K562 (cell line): ENCODE data around the gene MMP24. TPM values are rescaled to one million over a fixed set of nuclear protein-coding genes. Genes with fewer than 3 reads are reported as not detected.

Experiments used
- C11orf30 ChIP-seq: fragments of 450-650 bp; IDR thresholded peaks from 2 replicates; pipeline ENCODE4 v1.6.1; 2016; ENCODE audit warnings: low read depth, mild to moderate bottlenecking
- CCNT2 ChIP-seq: IDR thresholded peaks from 2 replicates; pipeline ENCODE4 v1.6.1; 2011; ENCODE audit warnings: borderline replicate concordance, low read depth, mild to moderate bottlenecking, moderate library complexity, mixed read lengths, low read length; ENCODE audit not compliant: insufficient read length; ENCODE audit errors: extremely low read depth
- CTBP1 ChIP-seq: fragments of 450-650 bp; IDR thresholded peaks from 2 replicates; pipeline ENCODE4 v1.6.1; 2016; ENCODE audit warnings: borderline replicate concordance
- CTCFL ChIP-seq: IDR thresholded peaks from 2 replicates; pipeline ENCODE4 v1.6.1; 2011; ENCODE audit warnings: borderline replicate concordance, low read depth, mild to moderate bottlenecking, moderate library complexity, low read length; ENCODE audit not compliant: insufficient read depth, poor library complexity, severe bottlenecking
- ELF2 ChIP-seq: fragments of 250-450 bp; sonication (Bioruptor Pico); IDR thresholded peaks from 2 replicates; pipeline ENCODE4 v1.5.0; 2021; ENCODE audit warnings: mild to moderate bottlenecking
- FOXJ3 ChIP-seq: sonication (generic); formaldehyde crosslinking; IDR thresholded peaks from 2 replicates; pipeline ENCODE4 v1.4.0; 2020; ENCODE audit warnings: mild to moderate bottlenecking, missing genetic modification reagents
- JUND ChIP-seq, 2 experiments: IDR thresholded peaks; 2 replicates in 1 of 2; 3 replicates in 1 of 2; pipeline ENCODE4 v1.6.1; 2011; ENCODE audit warnings: borderline replicate concordance in 2 of 2, low read depth in 2 of 2, low read length in 2 of 2, improper control_type of control experiment in 1 of 2, missing biosample characterization in 1 of 2, missing genetic modification characterization in 1 of 2, missing genetic modification reagents in 1 of 2
- MAZ ChIP-seq, 2 experiments: fragments of 450-650 bp in 1 of 2; sonication (generic) in 1 of 2; formaldehyde crosslinking; IDR thresholded peaks in 1 of 2; conservative IDR thresholded peaks in 1 of 2; 2 replicates each; pipeline versions ENCODE4 v1.4.0 to v1.5.0; 2020; ENCODE audit warnings: mild to moderate bottlenecking in 1 of 2, missing genetic modification reagents in 1 of 2
- NCOA1 ChIP-seq: fragments of 450-650 bp; IDR thresholded peaks from 2 replicates; pipeline ENCODE4 v1.6.1; 2016; ENCODE audit warnings: low read depth
- NRF1 ChIP-seq, 2 experiments: fragments of 450-650 bp; IDR thresholded peaks in 1 of 2; conservative IDR thresholded peaks in 1 of 2; 2 replicates each; pipeline ENCODE4 v1.6.1; 2014; ENCODE audit warnings: mild to moderate bottlenecking in 2 of 2
- ZBTB17 ChIP-seq: fragments of 450-650 bp; formaldehyde crosslinking; IDR thresholded peaks from 2 replicates; pipeline ENCODE4 v1.4.0; 2020; ENCODE audit warnings: mild to moderate bottlenecking
- ZBTB7A ChIP-seq: IDR thresholded peaks from 2 replicates; pipeline ENCODE4 v1.6.1; 2011; ENCODE audit warnings: low read depth, mild to moderate bottlenecking, low read length, moderate library complexity, borderline replicate concordance; ENCODE audit not compliant: control insufficient read depth
- ZNF431 ChIP-seq: sonication (generic); formaldehyde crosslinking; IDR thresholded peaks from 2 replicates; pipeline ENCODE4 v1.8.0; 2022; ENCODE audit warnings: mild to moderate bottlenecking, missing genetic modification reagents
- ZNF511 ChIP-seq: sonication (generic); formaldehyde crosslinking; IDR thresholded peaks from 2 replicates; pipeline ENCODE4 v1.8.0; 2022; ENCODE audit warnings: mild to moderate bottlenecking, missing genetic modification reagents
- ZNF586 ChIP-seq: fragments of 450-650 bp; formaldehyde crosslinking; conservative IDR thresholded peaks from 2 replicates; pipeline ENCODE4 v1.4.0; 2020; ENCODE audit warnings: mild to moderate bottlenecking, moderate library complexity
- ZNF644 ChIP-seq: fragments of 200-800 bp; sonication (Bioruptor generic); IDR thresholded peaks from 2 replicates; pipeline ENCODE4 v1.6.1; 2016; ENCODE audit warnings: low read depth, missing genetic modification characterization, missing compliant biosample characterization
- ZNF695 ChIP-seq: fragments of 450-650 bp; formaldehyde crosslinking; IDR thresholded peaks from 2 replicates; pipeline ENCODE4 v1.4.0; 2020; ENCODE audit warnings: mild to moderate bottlenecking, moderate library complexity
- ZNF79 ChIP-seq: fragments of 250-450 bp; sonication (Bioruptor Pico); IDR thresholded peaks from 2 replicates; pipeline ENCODE4 v1.4.0; 2020; ENCODE audit warnings: low read depth, mild to moderate bottlenecking, moderate library complexity
- polyA plus RNA-seq, 8 experiments: library from polyadenylated mRNA; depleted of rRNA in 4 of 8; stranded (reverse) in 5 of 8; unstranded in 3 of 8; fragments of >200 nt; fragmentation: Nextera tagmentation in 2 of 8; fragmentation: Illumina TruSeq in 1 of 8; extraction: Ambion mirVana in 2 of 8; extraction: Trizol in 1 of 8; gene quantifications; 2 replicates each; pipeline versions ENCODE4 v1.2.1 to v1.2.3, GENCODE V29; 2011 to 2014; ENCODE audit warnings: inconsistent platforms in 1 of 8, missing spikeins in 1 of 8
- total RNA-seq, 7 experiments: library from RNA; depleted of rRNA in 6 of 7; stranded (reverse); fragments of >200 nt in 6 of 7; fragmentation: Illumina TruSeq in 2 of 7; extraction: Trizol in 2 of 7; gene quantifications; 2 replicates each; pipeline versions ENCODE4 v1.2.1 to v1.2.3, GENCODE V29; 2011 to 2021; ENCODE audit warnings: low replicate concordance in 1 of 7

The MMP24 gene
- total and polyA plus RNA-seq, 9 of the 15 experiments (the other 6 are each of a cell fraction or from before 2014, with no cell fraction given) = 0.03 to 0.07 (median 0.03) TPM; not detected in 6

GRCh38 chr20:35277531-35278395 is 51.3 kb downstream of the MMP24 start, which contains the start of gene MMP24OS (continued):
- TF ChIP-seq CTCFL (peak; percentile 59), ZNF511 (CRISPR knock-in tag) (no peak), CTBP1 (no peak), JUND (IDR thresholded peaks at IDR 0.05; ENCODE audit: borderline replicate concordance, low read depth, low read length) (0 out of 2 replicates have a peak, but pooled peaks have one; percentile 23), JUND (tag; IDR thresholded peaks at IDR 0.05; ENCODE audit: borderline replicate concordance, low read depth, low read length) (no peak; the same call in 2 of the 3 replicates), CCNT2 (peak; percentile 71), ELF2 (peak; percentile 72), ZBTB17 (CRISPR knock-in tag) (0 out of 2 replicates have a peak, but pooled peaks have one; percentile 71), ZNF695 (CRISPR knock-in tag) (no peak), FOXJ3 (CRISPR knock-in tag) (no peak), C11orf30 (no peak), ZNF586 (CRISPR knock-in tag) (no peak), MAZ (CRISPR knock-in tag; conservative IDR thresholded peaks at IDR 0.05 in 1 of 2, IDR thresholded peaks at IDR 0.05 in 1 of 2) (peak; percentile 49 to 69; a peak in 3 of 4 replicates), ZNF644 (tag) (no peak), ZNF431 (CRISPR knock-in tag) (peak; percentile 44; the same call in 1 of the 2 replicates), NRF1 (conservative IDR thresholded peaks at IDR 0.05 in 1 of 2, IDR thresholded peaks at IDR 0.05 in 1 of 2) (peak; percentile 79 to 82), NCOA1 (no peak), ZBTB7A (peak; percentile 93), ZNF79 (CRISPR knock-in tag) (no peak)
